GM12801 (cell line): ENCODE measurements around the gene LRRC23.

Source experiments
- TF ChIP-seq, protein P1 (sequence below): IDR thresholded peaks from one replicate; pipeline ENCODE4 v1.5.1; 2011; ENCODE audit warnings: control low read depth; ENCODE audit not compliant: insufficient read length; ENCODE audit errors: extremely low read depth

LRRC23 gene

DNA sequence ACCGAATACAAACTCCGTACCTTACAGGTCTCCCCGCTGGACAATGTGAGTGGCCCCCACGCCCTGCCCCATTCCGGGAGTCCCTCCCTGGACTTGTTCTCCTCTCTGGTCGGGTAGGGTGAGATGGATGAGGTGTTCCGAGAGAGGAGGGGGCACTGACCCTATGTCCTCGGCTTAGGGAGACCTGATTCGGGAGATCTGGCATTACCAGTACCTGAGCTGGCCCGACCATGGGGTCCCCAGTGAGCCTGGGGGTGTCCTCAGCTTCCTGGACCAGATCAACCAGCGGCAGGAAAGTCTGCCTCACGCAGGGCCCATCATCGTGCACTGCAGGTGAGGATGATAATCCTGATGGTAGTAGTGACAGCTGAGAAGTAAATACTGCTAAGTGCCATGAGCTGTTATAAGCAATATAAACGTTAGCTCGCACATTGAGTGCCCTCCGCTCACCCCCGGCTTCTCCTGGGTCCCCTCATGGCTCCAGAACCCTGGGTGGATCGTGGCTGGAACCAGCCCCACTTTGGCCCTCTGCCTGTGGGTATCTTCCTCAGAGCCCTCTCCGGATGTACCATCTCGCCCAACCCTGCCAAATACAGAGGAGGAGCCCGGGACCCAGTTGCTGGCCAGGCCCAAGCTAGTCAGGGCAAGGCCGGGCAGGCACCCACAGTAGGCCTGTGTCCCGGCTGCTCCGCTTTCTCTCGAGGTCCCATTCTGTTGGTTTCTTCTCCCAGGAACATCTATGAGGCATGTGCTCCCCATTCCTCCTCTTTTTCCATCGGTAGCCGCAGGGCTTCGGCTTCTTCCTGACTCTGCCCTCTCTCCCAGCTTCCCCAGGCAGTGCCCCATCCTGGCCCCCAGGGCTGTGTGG is 53.4 kb downstream of the LRRC23 start:
- TF ChIP-seq, protein P1, sequence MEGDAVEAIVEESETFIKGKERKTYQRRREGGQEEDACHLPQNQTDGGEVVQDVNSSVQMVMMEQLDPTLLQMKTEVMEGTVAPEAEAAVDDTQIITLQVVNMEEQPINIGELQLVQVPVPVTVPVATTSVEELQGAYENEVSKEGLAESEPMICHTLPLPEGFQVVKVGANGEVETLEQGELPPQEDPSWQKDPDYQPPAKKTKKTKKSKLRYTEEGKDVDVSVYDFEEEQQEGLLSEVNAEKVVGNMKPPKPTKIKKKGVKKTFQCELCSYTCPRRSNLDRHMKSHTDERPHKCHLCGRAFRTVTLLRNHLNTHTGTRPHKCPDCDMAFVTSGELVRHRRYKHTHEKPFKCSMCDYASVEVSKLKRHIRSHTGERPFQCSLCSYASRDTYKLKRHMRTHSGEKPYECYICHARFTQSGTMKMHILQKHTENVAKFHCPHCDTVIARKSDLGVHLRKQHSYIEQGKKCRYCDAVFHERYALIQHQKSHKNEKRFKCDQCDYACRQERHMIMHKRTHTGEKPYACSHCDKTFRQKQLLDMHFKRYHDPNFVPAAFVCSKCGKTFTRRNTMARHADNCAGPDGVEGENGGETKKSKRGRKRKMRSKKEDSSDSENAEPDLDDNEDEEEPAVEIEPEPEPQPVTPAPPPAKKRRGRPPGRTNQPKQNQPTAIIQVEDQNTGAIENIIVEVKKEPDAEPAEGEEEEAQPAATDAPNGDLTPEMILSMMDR, result no peak

DNA sequence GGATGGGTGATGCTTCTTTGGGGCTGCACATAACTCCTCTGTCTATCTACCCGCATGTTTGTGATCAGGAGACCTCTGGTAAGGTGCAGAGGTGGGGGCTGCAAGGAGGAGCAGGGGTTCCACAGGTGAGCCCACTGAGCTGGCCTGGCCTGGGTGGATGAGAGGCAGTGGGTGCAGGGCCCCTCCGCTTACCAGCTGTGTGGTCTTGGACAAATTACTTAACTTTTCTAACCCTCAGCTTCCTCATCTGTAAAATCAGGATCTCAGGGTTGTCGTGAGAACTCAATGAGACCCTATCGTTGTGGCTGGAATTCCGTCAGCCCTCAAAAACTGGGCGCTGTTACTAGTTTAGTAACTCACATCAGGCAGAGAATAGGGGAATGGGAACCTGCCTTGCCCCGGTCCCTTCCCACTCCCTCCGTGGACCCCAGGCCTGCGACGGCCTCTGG is 54.0 kb downstream of the LRRC23 start:
- TF ChIP-seq, protein P1, result no peak

DNA sequence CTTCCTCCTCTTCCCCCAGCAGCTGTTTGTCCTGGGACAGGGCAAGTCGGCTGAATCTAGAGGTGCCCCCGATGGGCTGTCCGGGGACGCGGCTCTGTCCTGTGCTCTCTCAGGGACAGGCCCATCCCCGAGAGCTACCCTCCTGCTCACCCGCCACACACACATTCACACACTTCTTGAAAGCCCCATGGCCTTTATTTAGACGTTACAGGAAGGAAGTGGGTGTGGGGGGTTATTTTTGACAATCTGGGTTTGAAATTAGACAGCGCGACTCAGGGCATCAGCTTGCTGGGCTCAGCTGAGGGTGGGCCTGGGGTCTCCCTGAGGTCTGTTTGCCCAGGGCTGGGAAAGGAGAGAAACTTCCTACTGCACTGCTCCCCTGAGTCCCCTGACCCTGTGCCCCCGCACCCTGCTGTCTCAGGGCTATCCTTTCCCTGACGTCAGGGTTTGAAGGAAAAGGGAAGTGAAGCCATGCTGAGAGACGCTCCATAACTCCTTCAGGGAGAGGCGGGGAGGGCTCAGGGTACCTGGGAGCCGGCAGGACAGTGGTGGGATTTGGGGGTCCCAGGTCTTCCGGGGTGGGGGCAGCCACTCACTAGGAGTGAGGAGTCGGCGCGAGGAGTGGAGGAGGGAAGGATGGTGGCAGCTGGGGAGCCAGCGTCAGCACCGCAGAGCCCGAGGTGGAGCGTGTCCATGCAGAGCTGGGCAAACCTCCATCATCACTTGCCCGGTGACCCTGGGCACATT is 54.6 kb downstream of the LRRC23 start:
- TF ChIP-seq, protein P1, result no peak

DNA sequence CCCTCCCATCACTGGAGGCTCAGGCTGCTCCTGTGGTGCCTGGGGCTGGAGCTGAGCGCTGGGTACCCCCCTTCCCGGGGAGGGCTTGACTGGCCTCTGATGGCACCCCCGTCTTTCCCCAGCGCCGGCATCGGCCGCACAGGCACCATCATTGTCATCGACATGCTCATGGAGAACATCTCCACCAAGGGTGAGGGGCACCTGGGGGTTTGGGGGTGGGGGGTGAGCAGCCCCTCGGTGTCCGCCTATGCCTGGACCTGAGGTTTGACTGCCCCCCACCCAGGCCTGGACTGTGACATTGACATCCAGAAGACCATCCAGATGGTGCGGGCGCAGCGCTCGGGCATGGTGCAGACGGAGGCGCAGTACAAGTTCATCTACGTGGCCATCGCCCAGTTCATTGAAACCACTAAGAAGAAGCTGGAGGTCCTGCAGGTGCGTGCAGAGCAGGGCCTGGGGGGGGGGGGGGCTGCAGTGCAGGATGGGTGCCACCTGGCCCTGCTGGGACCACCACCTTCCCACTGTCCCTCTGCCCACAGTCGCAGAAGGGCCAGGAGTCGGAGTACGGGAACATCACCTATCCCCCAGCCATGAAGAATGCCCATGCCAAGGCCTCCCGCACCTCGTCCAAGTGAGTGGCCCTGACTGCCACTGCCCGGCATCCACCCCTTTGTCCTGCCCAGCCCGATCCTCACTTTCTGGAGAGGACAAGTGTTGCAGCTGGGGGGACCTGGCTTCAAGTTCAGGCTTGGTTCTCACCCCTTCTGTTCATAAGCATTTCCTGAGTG is 55.4 kb downstream of the LRRC23 start:
- TF ChIP-seq, protein P1, result no peak

DNA sequence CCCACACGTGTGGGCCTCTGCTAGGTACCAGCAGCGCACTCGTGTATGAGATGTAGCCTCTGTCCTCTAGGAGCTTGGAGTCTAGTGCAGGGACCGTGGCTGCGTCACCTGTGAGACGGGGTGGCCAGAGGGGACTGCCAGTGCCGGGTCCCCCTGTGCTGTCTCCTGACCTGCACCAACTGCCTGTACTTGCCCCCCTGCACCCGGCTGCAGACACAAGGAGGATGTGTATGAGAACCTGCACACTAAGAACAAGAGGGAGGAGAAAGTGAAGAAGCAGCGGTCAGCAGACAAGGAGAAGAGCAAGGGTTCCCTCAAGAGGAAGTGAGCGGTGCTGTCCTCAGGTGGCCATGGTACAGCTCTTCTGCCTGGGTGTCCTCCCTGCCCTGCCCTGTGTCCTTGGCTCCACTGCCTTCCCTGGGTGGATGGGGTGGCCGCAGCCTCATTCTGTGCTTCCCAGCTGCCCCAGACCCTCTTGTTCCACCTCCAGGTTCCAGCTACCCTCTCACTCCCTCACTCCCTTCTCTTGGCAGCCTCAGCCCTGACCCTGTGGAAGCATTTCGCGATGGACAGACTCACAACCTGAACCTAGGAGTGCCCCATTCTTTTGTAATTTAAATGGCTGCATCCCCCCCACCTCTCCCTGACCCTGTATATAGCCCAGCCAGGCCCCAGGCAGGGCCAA is 56.1 kb downstream of the LRRC23 start:
- TF ChIP-seq, protein P1, result no peak

DNA sequence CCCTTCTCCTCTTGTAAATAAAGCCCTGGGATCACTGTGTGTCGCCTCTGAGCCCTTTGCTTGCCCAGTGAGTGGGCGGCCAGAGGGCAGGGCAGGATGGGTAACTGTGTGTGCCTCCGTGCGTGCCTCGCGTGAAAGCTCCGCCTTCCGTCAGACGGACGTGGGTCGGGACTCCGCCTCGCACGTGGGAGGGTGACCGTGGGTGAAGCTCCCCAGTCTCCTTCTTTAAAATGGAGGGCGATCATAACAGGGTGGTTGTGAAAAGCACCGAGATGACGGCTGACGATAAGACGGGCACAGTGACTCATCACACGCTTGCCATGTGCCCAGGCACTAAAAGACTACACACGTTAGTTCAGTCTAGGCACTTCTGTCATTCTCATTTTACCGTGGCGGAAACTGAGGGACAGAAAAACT is 56.7 kb downstream of the LRRC23 start:
- TF ChIP-seq, protein P1, result no peak
